Stimulated activated CD8-positive, alpha-beta memory T cell treated with anti-CD3 and anti-CD28 coated beads, Interleukin-4, amount 100 ng/mL, for 48 hours (primary cell): Measurements from ENCODE around the gene RHCG.
A peak's percentile ranks its signal among the peaks of the same experiment; 100 is the strongest.

Experiments used
- DNase-seq: peaks from one replicate; pipeline ENCODE4 v3.0.0-alpha.2; 2020

Gene RHCG

DNA sequence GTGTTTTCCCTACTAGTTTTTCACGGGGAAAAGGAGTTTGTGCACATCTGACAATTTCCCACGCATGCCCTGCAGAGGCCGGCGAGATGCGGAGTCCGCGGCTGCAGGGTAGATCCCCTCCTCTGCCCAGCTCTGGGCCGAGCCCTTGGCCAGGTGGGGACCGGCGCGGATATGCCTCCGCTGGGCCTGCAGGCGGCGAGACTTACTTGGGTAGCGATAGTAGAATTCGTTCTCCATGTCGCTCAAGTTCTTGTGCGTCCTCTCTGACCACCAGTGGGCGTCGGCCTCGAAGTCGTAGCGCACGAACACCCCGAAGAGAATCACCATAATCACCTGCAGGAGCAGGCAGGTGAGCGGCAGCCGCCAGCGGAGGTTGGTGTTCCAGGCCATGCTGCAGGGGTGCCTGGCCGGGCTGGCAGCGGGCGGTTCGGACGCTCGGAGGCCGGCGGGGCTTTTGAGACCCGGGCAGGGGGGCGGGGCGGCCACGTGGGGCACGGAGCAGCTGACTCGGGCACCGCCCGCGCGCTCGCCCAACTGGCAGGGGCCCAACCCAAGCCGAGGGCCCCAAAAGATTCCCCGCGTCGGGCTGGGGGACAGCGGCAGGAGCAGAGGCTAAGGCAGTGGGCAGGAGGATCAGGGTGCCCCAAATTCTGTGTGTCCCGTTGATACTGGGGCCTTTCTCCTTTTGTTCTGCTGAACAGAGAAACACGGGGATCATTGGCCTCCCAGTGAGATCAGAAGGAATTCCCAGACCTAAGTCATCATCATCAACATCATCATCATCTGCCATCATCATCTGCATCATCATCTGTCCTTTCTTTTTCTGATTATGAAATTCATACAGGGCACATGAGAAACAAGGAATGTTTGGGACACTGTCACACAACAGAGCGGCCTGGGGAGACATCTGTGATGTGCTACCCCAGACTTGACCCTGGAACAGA is at the start of gene RHCG:
RHCG (minus strand) TSS at position 429 of the 944 bp plus-strand sequence; CDS start at position 390, 39 bp downstream.
- DNase-seq: peak; percentile 33

DNA sequence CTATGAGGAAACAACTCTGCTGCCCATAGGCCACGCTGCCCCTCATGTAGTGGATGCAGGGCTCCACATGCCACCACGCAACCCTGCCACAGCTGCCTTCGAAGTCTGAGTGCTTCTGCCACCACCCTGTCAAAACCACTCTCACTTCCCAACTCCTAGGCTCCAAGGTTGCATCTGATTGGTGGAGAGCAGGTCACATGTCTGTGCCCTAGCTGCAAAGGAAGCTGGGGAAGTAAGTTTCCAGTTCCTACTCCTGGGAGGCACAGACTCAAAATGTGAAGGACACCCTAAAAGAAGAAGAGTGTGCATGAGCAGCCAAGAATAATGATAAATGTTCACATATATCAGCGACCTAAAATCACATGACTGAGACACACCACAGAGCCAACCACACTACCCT is 47.0 kb upstream of the RHCG start:
- DNase-seq: no peak

DNA sequence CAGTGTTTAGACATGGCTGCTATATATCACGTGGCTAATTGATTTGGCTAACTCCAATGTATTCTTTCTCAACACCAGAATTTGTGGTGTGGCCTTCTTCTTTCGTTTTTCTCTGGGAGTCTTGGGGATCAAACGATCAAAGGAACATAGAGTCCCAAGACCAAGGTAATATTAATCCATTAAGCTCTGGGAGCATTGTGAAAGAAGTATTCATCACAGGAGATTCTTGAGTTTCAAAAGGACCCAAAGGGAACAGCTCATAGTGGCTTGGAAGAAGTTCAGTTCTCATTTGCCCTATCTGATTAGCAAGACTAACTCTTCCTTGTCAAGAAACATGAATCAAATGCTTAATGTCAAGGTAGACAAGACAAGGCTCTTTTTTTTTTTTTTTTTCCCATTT is 46.0 kb upstream of the RHCG start:
- DNase-seq: no peak

DNA sequence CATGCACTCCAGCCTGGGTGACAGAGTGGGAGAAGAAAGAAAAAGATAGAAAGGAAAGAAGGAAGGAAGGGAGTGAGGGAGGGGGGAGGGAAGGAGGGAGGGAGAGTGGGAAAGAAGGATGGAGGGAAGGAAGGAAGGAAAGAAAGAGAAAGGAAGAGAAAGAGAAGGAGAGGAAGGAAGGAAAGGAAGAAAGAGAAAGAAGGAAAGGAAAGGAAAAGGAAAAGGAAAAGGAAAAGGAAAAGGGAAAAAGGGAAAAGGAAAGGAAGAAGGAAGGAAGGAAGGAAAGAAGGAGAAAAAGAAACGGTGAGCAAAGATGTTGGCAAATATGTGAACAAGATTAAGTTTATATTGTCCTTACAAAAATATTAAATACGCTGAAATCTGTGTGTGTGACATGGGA is 42.6 kb upstream of the RHCG start:
- no peak for DNase-seq

DNA sequence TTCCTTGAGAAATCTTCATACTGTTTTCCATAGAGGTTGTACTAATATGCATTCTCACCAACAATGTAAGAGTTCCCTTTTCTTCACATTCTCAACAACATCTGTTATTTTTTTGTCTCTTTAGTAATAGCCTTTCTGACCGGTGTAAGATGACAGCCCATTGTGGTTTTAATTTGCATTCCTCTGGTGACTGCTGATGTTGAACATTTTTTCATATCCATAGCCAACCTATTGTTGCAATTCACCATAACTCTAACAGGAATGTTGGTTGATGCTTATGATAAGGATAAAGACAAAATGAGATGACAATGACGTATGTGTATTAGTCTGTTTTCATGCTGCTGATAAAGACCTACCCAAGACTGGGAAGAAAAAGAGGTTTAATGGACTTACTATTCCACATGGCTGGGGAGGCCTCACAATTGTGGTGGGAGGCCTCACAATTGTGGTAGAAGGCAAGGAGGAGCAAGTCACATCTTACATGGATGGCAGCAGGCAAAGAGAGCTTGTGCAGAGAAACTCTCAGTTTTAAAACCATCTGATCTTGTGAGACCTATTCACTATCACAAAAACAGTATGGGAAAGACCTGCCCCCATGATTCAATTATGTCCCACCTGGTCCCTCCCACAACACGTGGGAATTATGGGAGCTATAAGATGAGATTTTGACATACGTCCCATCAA is 37.6 kb upstream of the RHCG start:
- no peak for DNase-seq

DNA sequence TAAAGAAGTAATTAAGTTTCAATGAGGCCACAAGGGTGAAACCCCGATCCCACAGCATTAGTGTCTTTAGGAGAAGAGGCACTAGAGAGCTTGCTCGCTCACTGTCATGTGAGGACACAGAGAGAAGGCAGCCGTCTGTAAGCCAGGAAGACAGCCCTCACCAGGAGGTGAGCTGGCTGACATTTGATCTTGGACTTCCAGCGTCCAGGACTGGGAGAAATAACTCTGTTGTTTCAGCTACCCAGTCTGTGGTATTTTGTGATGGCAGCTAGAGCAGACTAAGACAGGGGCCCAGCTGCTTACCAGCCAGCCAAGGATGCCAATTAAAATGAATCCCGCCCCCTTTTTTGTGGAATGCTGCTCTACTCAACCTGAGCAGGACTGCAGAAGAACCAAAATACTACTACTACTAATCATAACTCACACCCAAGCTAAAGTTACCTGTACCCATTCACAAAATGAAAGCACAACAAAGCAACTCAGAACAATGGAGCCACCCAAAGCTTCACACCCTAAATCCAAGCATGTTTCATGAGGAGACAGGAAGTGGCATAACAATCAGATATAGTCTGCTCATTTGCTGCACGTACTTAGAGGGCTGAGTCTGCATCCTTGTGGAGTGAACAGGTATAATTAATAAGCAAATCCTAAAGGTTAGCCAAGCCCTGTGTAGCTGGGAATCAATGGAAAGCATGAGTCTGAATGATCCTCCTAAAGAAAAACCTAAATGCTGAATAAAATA is 35.6 kb upstream of the RHCG start:
- DNase-seq: no peak

DNA sequence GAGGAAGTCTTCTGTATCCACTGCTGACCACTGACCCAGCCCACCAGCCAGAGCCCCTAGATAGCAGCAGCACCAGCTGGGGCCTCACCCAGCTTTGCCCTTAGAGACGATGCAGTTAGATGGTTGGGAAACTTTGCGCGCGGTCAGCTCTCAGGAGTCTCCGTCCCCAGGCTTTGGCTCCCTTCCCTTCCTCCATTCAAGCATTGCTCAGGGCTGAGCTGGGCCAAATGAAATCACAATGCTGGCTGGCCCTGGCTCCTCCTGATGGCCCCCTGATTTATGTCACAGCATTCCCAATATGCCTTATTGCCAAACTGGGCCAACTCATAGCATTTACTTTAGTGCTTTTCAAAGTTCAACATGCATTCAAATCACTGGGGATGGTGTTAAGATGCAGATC is 34.6 kb upstream of the RHCG start:
- no peak for DNase-seq

DNA sequence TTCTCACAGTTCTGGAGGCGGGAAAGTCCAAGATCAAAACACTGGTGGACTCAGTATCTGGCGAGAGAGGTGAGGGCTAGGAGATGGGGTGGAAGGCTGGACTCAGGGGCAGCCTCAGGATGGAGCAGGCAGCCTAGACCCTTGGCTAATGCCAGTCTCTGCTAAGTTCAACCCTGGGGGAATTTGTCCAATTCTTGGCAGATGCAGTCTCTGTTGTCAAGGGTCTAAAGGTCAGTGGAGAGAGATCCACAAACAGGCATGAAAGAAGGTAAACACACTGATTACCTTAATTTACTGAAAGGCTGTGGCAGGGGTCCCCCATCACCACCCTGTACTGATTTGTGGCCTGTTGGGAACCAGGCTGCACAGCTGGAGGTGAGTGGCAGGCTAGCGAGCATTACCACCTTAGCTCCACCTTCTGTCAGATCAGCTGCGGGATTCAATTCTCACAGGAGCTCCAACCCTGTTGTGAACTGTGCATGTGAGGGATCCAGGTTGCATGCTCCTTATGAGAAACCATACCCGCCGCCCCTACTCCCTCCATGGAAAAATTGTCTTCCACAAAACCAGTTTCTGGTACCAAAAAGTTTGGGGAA is 32.5 kb upstream of the RHCG start:
- no peak for DNase-seq

DNA sequence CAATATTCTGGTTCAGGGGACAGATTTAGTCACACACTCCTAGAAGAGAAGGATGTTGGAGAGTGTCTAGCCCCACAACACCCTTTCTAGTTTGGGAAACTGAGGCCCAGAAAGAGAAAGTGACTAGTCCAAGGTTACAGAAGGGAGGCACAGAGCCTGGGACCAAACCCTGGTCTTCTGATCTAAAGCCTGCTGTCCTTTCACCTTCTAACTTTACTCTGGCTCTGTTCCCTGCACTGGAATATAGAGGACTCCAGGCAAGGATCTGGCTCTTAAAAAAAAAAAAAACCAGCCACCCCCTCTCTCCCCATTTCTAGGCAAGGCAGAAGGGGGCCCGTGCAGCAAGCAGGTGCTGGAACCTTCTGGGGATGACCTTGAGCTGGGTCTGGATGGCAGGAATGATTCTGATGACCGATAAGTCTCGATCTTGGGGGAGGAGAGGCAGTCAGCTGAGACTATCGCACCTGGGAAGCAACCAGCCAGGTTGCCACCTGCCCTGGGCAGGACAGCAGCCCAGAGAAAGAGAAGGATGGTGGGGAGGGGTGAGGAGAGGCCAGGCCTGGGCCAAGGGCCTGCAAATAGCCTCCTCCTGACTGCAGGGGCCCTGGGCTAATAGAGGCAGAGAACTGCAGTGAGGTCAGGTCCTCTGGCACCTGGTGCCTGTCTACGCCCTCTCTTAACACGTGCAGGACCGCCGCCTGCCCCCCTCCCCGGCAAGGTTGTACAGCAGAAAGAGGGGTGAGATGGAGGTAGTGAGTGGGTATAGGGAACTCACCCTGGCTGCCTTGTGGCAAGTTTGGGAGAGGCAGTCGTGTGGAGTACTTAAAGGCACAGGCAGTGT is 30.4 kb upstream of the RHCG start:
- DNase-seq: no peak

DNA sequence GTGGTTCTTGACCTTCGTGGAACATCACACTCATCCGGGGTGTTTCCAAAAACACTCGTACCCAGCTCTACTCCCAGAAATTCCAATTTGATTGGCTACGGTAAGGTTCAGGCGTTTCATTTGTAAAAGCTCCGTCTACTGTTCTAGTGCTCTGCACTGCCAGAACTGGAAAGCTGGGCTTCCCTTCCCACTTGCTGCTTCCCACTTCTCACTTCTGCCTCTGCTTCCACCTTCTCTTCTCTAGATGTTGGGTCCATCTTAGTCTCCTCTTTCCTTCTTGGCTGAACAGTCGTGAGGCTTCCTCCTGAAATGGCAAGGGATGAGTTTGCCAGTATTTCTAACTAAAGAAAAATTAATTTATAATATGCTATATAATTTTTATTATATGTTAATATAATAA is 29.8 kb upstream of the RHCG start:
- no peak for DNase-seq

DNA sequence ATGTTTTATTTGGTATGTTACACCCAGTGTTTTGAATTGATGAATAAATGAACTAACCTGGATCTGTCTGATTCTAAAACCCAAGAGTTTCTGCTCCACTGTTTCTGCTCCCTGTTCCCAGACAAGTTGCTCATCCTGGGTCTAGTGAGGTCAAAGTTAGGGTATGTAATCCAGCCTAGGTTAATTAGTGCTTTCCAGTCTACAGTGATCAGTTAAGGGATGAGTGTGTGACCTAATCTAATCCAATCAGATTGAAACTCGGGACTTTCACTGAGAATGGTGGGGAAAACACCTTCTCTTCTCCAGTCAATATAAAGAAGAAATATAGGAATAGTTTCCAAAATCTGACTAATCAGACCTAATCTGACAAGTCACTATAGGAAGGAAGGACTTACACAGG is 27.8 kb upstream of the RHCG start:
- DNase-seq: no peak

DNA sequence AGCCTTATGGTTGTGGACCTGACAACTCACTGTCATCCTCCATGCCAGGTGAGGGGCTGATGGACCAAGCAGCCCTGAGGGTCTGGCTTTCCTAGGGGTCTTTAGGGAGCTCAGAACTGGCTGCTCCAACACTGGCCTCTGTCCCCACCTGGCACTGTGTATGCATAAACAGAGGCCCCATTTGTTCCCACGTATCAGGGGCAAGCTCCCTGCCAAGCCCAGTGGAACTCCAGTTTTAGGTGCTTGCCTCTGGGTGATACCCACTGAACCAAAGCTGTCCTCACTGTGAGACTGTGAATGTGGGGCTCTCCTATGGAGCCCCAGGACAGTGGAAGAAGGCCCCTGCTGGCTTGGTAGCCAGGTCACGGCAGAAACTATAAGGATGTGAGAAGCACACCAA is 26.7 kb upstream of the RHCG start:
- DNase-seq: no peak

DNA sequence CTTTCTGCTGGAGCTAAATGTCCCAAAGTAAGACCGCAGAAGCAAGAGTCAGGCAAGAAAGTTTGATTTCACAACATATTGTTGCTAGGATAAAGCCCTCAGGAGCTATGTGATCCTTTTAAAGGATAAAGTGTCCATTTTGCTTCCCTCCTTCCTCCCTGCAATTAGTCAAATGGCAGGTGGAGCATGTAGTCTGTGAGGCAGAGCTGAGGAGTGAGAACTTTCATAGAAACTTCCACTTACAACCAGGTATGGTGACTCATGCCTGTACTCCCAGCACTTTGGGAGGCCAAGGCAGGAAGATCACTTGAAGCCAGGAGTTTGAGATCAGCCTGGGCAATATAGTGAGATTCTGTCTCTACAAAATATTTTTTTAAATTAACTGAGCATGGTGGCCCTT is 25.2 kb upstream of the RHCG start:
- DNase-seq: no peak

DNA sequence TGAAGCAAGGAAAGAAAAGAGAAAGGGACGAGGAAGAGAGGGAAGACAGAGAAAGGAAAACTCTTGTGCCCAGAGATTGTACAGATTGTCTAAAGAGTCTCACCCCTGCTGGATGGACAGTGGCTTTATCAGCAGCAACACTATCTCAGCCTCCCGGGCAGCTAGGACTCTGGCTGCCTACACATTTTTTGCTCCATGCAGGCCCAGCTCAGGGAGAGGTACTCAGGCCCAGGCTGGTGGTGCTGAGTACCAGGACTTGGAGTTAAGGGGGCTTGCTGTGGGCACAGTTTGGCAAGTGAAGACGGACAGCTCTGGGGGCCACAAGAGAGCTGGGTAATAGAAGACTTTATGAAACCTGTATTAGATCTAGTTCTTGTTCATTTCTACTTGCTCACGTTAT is 19.1 kb upstream of the RHCG start:
- no peak for DNase-seq

DNA sequence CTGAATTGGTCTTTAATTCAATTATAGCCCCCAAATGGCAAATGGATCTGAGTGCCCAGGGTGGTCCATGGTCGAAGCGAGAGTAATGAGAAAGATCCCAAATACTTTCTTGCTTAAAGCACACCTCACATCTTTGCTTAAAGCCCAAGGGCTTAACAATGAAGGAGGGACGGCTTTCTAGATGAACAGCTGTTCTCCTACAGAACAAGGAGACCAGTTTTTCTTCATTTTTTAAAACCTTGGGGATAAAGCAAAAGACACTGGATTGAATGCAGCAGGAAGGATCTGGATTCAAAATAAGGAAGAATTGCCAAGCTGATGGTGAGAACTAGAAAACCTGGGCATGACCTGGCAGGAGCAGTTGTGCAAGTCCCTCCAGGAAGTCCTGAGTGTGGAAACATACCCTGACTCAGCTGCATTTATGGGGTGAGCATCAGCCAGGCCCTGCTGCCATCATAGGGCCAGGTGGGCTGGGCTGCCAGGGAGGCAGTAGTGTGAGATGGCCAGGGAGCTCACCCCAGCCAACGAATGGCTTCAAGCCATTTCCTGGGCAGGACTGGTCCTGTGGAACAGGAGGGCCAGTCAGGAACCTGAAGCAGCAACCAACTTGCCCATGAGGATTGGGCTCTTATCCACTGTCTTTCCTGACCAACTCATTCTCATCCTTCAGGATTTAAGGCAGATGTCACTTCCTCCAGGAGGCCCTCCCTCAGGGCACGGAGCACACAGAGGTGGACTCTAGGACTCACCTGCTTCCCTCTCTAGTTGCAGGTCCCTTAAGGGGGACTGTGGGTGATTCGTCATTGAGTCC is 18.4 kb upstream of the RHCG start:
- DNase-seq: no peak

DNA sequence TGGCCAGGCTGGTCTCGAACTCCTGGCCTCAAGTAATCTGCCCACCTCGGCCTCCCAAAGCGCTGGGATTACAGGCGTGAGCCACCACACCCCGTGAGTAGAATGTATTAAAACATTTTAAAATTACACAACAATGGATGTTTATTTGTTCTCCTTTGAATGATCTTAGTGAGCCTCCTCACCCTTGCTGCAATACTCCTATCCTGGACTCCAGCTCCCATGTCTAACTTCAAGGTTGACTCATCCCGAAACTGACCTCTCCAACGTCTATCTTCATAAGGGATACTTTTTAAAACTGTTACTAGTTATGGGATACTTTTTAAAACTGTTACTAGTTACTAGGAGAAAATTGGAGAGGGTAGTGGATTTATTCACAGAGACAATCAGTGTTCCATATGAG is 17.8 kb upstream of the RHCG start:
- no peak for DNase-seq

DNA sequence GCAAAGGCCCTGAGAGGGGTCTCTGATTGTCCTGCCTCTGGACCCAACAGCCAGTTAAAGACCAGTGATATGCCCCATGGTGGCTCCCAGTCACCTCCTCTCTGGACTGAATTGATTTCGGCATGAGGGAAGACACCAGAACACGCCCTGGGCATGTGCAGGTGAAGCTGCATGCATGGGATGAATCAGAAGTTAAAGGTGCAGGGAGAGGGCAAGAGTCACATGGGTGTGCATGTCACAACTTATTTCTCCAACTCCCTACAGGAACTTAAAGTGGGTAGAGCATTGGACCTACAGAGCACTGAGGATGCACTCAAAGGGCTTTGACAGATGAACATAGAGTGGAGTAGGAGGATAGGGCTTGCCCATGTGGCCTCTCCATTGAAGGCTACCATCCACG is 16.9 kb upstream of the RHCG start:
- no peak for DNase-seq

DNA sequence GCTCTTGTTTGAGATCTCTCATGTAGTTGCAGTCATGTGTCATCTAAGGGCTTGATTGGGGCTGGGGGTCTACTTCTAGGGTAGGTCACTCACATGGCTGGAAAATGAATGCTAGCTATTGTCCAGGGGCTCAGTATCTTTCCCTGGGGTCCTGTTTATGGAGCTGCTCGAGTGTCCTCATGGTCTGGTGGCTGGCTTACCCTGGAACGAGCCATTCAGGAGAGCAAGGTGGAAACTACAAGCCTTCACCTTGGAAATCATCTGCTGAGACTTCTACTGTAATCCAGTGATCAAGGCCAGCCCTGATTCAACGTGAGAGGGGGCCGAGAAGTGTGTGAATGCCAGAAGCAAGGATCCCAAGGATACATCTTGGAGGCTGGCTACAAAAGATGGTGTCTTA is 16.2 kb upstream of the RHCG start:
- no peak for DNase-seq

DNA sequence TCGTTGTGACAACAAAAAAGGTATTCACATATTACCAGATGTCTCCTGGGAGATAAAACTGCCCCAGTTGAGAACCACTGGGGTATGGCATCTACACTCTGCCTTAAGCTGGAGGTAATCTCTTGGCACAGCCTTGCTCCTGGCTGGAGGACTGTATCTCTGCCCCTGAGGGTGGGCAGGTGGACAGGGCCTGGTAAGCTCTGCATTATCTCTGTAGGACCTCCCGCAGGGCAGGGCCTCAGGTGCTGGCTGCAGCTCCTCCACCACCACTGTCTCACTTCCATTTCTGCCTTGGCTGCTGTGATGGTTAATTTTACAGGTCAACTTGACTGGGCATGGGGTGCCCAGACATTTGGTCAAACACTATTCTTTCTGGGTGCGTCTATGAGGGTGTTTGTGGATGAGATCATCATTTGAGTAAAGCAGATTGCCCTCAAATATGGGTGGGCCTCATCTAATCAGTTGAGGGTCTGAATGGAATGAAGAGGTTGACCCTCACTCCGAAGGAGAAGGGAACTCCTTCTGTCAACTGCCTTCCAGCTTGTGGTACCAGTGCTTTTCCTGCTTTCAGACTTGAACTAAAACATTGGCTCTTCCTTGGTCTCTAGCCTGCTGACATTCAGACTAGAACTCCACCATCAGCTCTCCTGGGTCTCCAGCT is 9.8 kb upstream of the RHCG start:
- no peak for DNase-seq

DNA sequence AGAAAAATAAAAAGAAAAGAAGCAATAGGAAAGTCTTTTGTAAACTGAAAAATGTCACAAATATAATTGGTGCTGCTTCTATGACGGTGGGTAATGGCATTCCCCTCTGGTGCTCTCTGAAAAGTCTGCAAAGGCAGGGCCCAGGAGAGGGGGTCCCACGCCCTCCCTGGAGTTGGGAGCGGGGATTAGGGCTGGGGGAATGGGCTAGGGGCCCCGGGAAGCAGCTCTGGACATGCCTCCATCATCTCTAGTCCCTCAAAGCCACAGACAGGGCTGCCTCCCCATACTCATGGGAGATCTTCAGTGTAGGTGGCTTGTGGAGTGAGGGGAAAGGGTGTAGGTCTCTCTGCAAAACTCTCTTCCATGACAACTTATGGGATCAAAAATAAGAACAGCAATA is 7.8 kb upstream of the RHCG start:
- DNase-seq: no peak
